ENCODE data around the gene CAMK2N2.

CAMK2N2 gene

DNA sequence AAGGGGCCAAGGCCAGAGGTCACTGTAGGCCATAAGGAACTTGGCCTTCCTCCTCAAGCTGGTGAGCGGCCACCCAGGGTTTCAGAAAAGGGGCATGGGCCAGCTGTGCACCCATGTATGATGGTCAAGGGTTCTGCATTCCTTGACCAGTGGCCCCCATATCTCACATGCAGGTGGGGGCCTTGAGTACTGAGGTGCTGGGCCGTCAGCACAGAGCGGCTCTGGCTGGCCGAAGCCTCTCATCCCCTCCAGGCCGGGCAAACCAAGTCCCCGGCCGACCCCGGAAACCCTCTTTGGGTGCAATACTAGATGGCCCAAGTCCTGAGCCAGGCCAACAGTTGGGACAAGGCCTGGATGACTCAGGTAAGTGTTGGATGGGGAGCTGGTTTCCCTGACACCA, 22.1 kb downstream of the CAMK2N2 start:
- no peak for DNase-seq

- no peak for DNase-seq
Measured at GRCh38 chr3:184238246-184238818, 23.0 kb downstream of the CAMK2N2 start.

GRCh38 chr3:184237807-184238206, 23.5 kb downstream of the CAMK2N2 start:
- no peak for DNase-seq

GRCh38 chr3:184237211-184237610, 24.1 kb downstream of the CAMK2N2 start:
- DNase-seq, result no peak

GRCh38 chr3:184236636-184237035, 24.7 kb downstream of the CAMK2N2 start:
- no peak for DNase-seq

GRCh38 chr3:184236033-184236410, 25.3 kb downstream of the CAMK2N2 start:
- DNase-seq, result no peak

GRCh38 chr3:184235381-184236032, 25.8 kb downstream of the CAMK2N2 start:
- DNase-seq, result no peak

DNA sequence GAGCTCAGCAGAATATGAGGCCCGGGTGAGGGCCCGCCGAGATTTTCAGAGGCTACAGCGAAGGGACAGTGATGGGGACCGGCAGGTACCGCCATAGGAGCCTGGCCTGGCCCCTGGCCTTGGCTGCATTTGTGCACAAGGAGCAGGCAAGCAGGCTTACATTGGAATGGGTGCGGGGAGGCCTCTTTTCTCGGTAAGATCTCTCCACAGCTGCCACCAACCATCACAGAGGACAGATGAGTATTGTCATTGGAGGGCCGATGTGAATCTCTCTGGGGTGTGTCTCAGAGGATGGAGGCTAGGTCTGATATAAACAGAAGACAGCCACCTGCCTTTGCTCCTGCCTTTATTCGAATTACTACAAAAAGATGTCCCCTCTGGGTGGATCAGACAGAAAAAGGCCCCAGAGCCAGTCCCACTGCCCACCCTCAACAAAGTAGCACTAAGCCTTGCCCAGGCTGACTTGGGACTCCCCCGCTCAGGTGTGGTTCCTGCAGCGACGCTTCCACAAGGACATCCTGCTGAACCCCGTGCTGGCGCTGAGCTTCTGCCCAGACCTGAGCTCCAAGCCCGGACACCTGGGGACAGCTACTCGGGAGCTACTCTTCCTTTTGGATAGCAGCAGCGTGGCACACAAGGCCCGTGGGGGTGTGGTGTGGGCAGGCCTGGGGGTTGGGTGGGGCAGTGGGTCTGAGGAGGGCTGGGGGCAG, 26.5 kb downstream of the CAMK2N2 start:
- DNase-seq, result no peak

GRCh38 chr3:184234224-184234623, 27.1 kb downstream of the CAMK2N2 start:
- no peak for DNase-seq

DNA sequence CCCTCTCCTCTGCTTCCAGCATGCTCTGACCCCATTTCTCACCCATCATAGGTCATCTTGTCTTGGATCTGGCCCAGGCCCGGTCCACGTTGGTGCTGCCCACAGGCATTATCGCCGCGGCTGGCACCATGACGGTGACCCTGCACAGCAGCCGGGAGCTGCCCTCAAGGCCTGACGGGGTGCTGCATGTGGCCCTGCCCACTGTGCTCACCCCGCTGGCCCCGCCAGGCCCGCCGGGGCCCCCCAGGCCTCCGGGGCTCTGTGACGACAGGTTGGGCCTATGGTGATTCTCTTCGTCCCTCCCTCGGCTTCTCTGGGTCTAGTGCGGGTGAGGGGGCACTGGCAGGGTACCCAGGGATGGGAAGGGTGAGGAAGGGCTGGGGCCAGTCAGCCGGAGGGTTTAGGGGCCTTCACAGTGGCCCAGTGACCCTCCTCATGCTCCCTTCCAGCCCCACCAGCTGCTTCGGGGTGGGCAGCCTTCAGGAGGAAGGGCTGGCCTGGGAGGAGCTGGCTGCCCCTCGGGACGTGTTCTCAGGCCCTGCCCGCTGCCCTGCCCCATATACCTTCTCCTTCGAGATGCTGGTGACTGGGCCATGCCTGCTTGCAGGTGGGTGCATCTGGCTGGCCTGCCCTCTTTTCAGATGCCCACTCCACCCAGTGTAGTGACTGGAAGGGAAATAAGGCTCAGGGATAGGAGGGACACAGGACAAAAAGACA, 28.1 kb downstream of the CAMK2N2 start:
- no peak for DNase-seq

- no peak for DNase-seq
Measured at GRCh38 chr3:184231671-184232070, 29.7 kb downstream of the CAMK2N2 start.

- no peak for DNase-seq
Measured at GRCh38 chr3:184230603-184231528, 30.5 kb downstream of the CAMK2N2 start.

- no peak for DNase-seq
Measured at GRCh38 chr3:184230081-184230602, 31.2 kb downstream of the CAMK2N2 start.

DNA sequence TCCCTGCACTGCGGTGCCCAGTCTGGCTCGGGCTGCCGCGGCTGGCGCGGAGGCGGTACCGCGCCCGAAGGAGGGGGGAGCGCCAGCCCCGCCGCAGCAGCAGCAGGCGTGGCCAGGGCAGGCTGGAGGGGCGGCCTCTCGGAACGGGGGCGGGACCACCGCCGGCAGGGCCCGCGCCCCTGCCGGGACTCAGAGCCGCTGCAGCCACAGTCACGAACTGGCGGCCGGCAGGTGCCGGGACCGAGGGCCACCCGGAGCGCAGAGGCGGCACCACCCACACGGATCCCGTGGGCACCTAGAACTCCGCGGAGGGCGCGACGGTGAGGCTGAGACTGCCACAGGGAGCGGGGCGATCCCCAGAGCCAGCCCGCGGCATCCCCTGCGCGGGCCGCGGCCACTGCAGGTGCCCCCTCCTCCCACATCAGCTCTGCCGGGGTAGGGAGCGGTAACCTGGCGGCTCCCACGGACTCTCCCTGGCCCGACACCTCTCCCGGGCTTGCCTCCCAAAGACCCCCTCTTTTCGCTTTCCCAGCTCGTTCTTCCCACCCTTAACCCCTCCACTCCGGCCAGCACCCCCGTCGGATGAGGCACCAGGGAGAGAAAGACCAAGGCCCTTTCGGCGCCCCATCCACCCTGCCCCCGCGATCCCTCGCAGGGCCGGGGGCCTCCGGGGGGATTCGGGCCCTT, 31.8 kb downstream of the CAMK2N2 start, which contains the start of gene VWA5B2:
Gene VWA5B2 (plus strand): TSS at position 192 of the 687 bp plus-strand sequence. CDS start 944 bp downstream, outside the sequence.
- no peak for DNase-seq

- DNase-seq, result no peak
Measured at GRCh38 chr3:184228376-184229137, 32.8 kb downstream of the CAMK2N2 start.

DNA sequence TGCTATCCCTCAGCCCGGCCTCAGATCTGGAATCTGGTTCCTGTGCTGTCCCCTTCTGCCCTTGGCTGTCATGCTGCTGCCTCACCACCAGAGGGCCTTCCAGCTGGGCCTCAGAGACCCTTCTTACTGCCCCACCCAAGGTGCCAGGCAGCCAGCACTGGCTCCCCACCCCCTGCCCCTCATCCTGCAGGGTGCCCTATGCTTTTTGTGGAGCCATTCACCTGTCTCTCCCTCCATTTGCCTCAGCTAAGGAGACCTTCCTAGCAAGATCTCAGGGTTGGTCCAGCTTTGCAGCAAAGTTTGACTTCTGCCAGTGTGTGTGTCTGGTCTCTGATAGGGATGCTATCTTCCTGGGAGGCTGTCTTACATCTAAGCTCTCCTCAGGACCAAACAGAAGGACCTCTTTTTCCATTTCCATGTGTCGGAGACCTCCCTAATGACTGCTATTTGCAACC, 33.8 kb downstream of the CAMK2N2 start:
- no peak for DNase-seq

GRCh38 chr3:184223946-184224345, 37.4 kb downstream of the CAMK2N2 start:
- DNase-seq, result no peak

GRCh38 chr3:184222521-184222920, 38.8 kb downstream of the CAMK2N2 start:
- no peak for DNase-seq

- DNase-seq, result no peak
Measured at GRCh38 chr3:184218814-184219213, 42.5 kb downstream of the CAMK2N2 start.

DNA sequence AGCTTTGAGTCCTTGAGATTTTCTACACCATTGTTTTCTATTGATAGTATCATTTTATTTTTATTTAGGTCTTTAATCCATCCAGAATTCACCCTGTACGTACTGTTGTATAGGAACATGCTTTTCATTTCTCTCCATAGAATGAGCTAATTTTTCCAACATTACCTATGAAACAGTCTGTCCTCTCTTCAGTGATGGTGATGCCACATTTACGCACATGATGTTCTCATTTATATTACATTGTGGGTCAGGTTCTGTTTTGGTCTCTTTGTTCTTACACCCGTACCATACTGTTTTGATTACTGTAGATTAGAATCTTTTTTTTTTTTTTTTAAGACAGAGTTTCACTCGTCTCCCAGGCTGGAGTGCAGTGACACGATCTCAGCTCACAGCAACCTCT, 49.6 kb downstream of the CAMK2N2 start:
- DNase-seq, result no peak

DNA sequence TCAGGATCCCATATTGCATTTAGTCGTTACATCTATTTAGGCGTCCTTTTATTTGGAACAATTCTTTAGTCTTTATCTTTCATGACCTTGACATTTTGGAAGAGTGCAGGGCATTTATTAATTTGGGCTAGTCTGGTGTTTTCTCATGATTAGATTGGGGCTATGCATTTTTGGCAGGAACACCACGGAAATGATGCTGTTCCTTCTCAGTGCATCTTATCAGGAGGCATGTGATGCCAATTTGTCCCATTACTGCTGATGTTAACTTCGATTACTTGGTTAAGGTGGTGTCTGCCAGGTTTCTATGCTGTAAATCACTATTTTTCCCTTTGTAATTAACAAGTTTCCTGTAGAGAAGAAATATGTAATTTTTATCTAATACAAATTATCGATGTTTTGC, 50.1 kb downstream of the CAMK2N2 start:
- no peak for DNase-seq

Measured in GF-D8 (cell line).